NCI-H2081 (cell line): ENCODE results near the gene CALCOCO2.
"Not testable (repeated sequence)": the region's sequence is repeated elsewhere in the genome, so short reads cannot be mapped to it uniquely, and the experiment has no call there.

Experiments used
- DNase-seq, 2 experiments: peaks; one replicate each; lab custom pipeline; 2025; lab: John Stamatoyannopoulos, UW

CALCOCO2 gene

DNA sequence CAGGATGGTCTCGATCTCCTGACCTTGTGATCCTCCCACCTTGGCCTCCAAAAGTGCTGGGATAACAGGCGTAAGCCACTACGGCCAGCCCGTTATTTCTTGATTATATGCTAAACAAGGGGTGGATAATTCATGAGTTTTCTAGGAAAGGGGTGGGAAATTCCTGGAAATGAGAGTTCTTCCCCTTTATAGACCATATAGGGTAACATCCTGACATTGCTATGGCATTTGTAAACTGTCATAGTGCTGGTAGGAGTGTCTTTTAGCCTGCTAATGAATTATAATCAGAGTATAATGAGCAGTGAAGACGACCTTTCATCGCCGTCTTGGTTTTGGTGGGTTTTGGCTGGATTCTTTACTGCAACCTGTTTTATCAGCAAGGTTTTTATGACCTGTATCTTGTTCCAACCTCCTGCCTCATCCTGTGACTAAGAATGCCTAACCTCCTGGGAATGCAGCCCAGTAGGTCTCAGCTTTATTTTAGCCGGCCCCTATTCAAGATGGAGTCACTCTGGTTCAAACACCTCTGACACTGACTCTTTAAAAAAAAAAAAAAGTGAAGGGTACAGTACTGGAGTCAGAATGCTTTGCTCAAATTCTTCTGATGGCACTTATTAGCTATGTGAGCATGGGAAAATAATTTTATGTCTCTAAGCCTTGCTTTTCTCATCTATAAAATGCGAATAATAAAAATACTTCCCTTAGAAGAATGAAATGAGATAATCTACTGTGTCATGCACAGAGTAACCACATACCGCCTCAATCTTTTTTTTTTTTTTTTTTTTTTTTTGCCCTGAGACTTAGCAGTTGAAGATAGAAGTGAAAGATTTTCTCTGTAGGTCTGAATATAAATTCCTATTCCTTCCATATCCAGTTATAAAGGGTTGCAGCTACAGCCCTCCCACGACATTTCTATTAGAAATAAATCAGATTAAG, 5.1 kb upstream of the CALCOCO2 start:
- no peak for DNase-seq

DNA sequence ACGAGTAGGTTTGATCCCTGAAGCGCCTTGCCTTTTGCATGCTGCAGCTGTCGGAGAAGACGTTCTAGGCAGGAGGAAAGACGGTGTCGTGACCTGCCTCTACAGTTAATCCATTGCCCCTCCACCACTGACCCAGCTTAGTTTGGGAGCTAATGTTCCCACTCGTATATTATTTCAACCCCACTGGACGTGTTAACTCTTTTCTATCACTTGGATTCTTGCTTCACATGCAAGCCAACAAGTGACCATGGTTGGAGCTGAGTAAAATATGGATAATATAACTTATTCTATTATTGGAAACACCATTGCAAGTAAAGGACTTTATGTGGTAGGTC, 681 bp downstream of the CALCOCO2 start:
- no peak for DNase-seq

DNA sequence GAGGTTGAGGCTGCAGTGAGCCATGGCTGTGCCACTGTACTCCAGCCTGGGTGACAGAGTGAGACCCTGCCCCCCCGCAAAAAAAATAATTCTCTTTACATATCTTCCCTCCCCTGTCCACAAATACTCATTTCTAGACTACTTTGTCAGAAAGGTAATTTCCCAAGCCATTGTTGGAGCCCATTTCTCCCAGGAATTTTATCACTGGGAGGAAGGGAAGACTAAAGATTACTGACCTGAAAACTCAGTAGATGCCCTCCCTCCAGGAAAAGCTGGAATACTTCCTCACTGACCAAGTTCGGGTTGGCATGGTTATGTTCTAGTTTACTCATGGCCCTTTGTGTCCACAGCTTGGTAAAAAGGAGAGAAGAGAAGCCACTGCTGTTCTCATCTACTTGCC, 4.1 kb downstream of the CALCOCO2 start:
- DNase-seq = no peak

GRCh38 chr17:48835971-48836370, 5.1 kb downstream of the CALCOCO2 start:
- DNase-seq = no peak

GRCh38 chr17:48837458-48837857, 6.6 kb downstream of the CALCOCO2 start:
- DNase-seq = not testable (repeated sequence)

DNA sequence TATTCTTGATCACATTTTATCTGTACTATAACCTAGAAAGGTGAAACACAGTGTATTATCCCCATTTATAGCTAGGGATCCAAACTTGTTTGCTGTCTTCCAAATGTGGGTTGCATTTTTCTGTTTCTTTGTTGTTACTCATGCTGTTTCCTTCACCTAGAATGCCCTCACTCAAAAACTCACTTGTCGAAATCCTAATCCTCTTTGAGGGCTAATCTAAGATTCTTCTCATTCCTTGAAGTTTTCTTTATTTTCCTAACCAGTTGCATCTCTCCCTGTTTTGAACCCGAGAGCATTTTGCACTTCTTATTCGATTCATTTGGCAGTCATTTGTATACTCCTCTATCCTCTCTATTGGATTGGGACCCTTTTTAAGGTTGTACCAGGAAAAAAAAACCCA, 9.6 kb downstream of the CALCOCO2 start:
- no peak for DNase-seq

GRCh38 chr17:48841395-48841831, 10.6 kb downstream of the CALCOCO2 start:
- no peak for DNase-seq

- no peak for DNase-seq
Measured at GRCh38 chr17:48842746-48843145, 11.9 kb downstream of the CALCOCO2 start.

GRCh38 chr17:48843187-48843900, 12.5 kb downstream of the CALCOCO2 start:
- no peak for DNase-seq

- DNase-seq = no peak
Measured at GRCh38 chr17:48850792-48851323, 20.0 kb downstream of the CALCOCO2 start.

GRCh38 chr17:48854774-48855476, 24.1 kb downstream of the CALCOCO2 start:
- no peak for DNase-seq

DNA sequence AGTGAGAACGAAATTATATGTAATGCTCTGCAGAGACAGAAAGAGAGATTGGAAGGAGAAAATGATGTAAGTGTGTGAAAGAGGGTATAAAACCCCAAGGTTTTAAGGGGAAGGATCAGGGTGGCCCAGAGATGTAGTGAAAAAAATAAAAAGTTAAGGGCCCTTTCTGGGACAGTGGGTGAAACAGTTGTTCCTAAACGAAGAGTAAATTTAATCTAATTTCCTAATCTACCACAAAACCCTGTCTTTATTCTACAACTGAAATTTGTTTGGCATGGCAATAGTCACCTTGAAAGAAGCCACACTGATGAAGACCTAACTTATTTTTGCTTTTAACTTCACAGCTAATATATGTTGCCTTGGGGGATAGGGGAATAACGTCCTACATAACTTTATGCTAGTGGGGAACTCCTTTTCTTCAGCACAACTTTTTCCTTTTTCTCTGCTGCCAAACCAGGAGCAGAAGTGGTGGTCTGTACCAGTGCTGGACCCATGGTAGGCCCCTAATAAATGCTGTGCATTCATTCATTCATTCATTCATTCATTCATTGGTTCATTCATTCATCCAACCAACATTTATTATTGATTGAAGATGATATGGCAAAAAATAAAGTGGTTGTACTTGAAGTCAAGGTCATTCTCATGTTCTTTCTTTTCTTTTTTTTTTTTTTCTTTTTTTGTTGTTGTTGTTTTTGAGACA, 25.4 kb downstream of the CALCOCO2 start:
- DNase-seq = no peak

DNA sequence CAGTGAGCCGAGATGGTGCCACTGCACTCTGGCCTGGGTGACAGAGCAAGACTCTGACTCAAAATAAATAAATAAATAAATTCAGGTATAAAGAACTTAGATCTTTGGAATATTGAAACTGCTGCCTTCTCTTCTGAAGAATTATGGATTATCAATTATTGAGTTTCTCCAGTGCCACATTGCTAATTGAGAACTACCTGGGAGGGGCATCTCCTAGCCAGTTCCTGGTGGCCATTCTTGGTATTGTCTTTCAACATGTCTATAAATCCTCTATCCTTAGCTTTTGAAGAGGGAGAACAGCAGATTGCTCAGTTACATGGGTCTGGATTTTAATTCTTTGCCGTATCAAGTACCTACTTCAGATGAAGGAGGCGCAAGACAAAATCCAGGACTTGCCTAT, 29.2 kb downstream of the CALCOCO2 start:
- no peak for DNase-seq

DNA sequence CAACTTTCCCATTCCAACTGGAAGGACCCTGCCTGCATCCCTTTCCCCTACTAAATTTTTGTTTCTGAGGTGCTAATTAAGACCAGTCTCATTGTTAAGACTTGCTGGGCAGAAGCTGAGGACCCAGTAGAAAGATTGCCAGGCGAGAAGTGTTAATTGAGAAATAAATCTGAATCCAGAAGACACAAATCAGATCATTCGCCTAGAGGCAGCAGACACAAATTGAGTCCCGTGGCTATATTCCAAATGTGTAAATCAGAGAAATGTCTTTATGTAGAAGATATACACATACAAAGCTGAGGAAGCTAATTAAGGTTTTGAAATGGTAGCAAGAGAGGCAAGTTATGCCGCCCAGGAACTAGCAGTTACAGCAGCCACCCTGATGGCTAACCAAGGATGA, 29.6 kb downstream of the CALCOCO2 start:
- DNase-seq = no peak

DNA sequence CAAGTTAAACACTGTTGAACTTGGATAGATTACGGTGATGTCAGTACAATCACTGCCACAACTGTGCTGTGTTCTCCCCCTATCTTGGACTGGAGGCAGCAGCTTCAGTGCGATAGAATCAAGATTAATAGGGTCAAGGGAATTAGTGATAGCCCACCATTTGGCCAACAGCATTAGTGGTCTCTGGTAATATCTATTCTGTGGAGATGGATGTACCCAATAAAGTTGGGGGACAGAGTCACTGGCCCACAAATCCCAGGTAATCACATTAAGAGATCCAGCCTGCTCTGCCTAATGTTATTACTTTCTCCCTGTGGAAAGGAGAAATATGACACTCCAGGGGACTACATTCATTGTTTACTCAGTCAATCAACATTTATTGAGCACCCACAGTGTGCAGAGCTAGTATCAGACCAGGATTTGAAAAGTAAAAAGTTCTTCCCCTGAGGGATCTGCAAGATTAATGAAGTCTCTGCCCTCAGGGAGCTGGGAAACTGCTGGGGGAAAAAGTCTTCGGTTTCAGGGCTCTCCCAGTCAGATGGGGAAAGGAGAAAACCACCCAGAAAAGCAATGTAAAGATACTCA, 38.2 kb downstream of the CALCOCO2 start:
- no peak for DNase-seq

DNA sequence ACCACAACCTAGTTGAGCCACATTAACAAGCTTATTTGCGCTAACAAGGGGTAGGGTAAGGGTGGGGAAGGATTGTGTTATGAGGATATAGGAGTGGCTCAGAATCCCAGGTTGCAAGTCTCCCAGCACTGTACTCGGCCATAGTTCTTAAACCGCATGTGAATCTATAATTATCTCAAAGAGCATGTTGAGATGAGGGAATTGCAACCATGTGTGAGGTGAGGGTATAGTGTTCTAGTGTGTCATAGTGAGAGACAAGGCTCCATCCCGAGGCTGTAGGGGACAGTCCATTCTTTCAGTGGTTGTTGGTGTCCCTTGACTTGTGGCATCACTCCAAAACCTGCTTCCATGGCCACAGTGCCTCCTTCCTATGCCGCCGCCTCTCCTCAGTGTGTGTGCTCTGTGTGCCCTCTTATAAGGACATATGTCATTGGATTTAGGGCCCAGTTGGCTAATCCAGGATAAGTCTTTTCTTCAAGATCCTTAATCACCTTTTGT, 39.0 kb downstream of the CALCOCO2 start:
- DNase-seq = no peak

- DNase-seq = no peak
Measured at GRCh38 chr17:48871035-48871550, 40.3 kb downstream of the CALCOCO2 start.

GRCh38 chr17:48871551-48872351, 40.9 kb downstream of the CALCOCO2 start:
- no peak for DNase-seq

GRCh38 chr17:48872409-48872808, 41.6 kb downstream of the CALCOCO2 start:
- not testable (repeated sequence) for DNase-seq

DNA sequence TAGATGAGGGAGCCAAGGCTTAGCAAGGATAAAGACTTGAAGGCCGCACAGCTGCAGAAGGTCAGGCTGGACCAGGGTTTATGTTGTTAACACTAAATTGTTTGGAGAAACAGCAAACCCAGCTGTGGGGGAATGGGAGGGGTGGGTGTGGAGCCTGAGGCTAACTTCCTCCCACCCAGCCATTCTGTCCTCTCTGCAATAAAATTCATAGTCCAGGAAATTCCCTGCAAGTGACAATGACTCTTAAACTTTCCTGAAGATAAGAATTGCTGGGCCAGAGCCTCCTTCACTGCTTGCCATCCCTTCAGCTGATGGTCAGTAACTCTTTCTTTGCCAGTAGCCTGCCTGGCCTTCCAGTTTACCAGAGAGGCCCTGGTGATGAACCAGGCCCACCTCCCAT, 42.4 kb downstream of the CALCOCO2 start:
- no peak for DNase-seq
